ENCODE measurements around the gene PDIA3. TPM values are rescaled to one million over a fixed set of nuclear protein-coding genes. Genes with fewer than 3 reads are reported as not detected.
A peak's percentile ranks its signal among the peaks of the same experiment; 100 is the strongest.
"Not testable (repeated sequence)": the region's sequence is repeated elsewhere in the genome, so short reads cannot be mapped to it uniquely, and the experiment has no call there.

The PDIA3 gene
- total RNA-seq, 1 experiment from 2014 or later: 259 TPM

GRCh38 chr15:43776718-43777266 lies 30.6 kb downstream of the PDIA3 start, which contains the start of gene ELL3:
TSS of gene ELL3 (minus strand) at chr15:43776966. CDS start at chr15:43776901, 65 bp downstream.
- DNase-seq (ENCODE audit: low spot score): peak; percentile 41

GRCh38 chr15:43777267-43777914 lies 31.2 kb downstream of the PDIA3 start:
- peak; percentile 74 for DNase-seq (ENCODE audit: low spot score)

DNA sequence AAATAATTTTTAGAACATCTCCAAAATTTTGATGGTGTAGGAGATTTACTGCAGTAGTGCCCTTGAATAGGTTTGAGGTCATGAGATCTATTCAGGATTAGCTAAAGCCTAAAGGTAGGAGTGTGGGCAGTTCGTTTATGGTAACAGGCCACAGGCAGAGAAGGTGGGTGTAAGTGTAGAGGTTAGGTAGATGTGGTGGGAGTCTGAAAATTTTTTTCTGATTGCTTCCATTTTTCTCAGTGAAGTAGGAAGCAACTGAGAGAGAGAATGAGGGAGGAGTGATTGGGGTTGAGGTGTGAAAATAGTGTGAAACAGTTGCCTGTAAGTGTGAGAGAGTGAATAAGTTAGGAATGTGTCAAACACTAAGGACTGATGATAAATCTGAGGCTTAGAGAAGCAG lies 32.8 kb downstream of the PDIA3 start:
- DNase-seq (ENCODE audit: low spot score): no peak

DNA sequence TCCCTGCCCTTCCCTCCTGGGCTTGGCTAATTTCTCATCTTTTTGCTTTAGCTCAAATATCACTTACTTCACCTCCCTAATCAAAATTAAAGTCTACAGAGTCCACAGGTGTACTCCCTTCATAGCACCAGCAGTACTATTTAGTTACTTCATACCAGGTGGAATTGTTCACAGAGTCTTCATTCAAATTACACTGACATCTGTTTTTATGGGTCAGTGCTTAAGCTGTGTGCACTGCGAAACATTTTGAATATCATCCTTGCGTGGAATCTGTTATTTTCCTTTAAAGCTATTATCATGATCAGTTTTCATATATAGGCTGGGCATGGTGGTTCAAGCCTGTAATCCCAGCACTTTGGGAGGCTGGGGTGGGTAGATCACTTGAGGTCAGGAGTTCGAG lies 43.2 kb downstream of the PDIA3 start:
- DNase-seq (ENCODE audit: low spot score): no peak

DNA sequence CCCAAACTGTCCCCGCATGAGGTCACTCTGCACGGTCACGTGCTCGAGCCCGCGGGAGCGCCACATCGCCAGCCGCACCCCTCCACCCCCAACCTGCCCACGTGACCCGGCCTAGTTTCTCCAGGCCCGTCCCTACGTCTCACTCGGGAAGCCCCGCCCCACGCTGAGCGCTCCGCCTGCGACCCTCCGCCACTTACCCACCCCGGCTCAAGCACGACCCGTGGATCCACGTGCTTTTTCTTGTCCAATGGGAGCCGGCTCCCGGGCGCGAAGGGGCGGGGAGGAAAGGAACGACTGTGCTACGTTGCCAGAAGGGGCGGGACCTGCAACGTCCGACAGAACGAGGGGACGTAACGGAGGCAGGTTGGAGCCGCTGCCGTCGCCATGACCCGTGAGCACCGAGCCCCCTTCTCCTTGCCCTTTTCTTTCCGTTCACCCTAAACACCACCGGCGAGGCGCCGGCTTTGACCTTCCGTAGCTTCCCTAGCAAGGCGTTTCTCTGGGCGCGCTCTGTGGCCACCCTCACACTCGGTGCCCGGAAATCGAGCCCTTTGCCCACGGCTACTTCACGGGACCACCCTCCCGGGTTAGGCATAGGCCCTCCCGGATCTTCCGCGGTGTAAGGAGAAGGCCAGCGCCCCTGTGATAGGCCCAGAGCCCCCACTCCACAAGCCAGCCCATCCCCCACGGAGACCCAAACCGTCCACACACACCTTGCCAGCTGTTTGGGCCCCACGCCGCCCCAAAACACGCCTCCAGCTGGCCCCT lies 45.9 kb downstream of the PDIA3 start, which contains the start of gene SERF2:
Gene SERF2 (plus strand): TSS at position 328 of the 768 bp plus-strand sequence. CDS start 57 bp downstream, at position 385.
- peak; percentile 99 for DNase-seq (ENCODE audit: low spot score)

GRCh38 chr15:43792761-43793476 lies 46.7 kb downstream of the PDIA3 start:
- DNase-seq (ENCODE audit: low spot score): no peak

GRCh38 chr15:43793647-43794046 lies 47.4 kb downstream of the PDIA3 start:
- no peak for DNase-seq (ENCODE audit: low spot score)

DNA sequence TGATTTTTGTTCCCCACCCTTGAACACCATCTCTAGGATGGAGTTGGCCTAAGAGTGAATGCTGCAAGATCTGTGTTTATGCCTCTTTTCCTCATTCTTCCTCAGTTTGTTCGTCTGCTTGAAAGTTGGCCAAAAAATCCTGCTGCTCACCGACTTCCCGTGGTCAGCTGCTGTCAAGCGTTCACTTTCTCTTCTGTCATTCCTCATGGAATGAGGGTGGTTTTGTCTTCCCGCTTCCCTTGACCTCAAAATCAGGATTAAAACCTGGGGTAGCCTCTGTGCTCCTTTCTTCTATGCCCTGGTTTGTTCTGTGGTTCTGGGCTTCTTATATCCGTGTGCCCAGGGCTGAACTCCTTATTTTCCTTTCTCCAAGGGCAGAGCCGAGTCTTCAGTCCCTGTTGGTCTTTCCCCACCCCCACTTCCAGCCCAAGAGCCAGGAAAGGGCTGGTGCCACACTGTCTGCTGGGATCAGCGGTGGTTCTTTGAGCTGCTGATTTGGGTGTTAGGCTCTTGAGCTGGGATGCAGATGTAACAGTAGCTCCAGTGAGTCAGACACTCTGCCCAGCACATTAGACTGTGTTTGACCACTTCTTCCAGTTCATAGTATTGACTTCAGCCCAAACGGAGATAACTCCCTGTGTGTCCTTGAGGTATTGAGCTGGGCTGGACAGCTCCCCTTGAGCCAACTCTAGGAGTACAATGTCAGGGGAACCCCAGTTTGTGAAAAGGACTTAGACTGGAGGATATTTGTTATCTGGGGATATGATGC lies 48.2 kb downstream of the PDIA3 start:
- no peak for DNase-seq (ENCODE audit: low spot score)

GRCh38 chr15:43795197-43795596 lies 49.0 kb downstream of the PDIA3 start:
- no peak for DNase-seq (ENCODE audit: low spot score)

GRCh38 chr15:43795997-43796396 lies 49.8 kb downstream of the PDIA3 start:
- DNase-seq (ENCODE audit: low spot score): no peak

GRCh38 chr15:43796566-43796965 lies 50.3 kb downstream of the PDIA3 start:
- DNase-seq (ENCODE audit: low spot score): no peak

- no peak for DNase-seq (ENCODE audit: low spot score)
Measured at GRCh38 chr15:43799209-43799944, 53.1 kb downstream of the PDIA3 start.

DNA sequence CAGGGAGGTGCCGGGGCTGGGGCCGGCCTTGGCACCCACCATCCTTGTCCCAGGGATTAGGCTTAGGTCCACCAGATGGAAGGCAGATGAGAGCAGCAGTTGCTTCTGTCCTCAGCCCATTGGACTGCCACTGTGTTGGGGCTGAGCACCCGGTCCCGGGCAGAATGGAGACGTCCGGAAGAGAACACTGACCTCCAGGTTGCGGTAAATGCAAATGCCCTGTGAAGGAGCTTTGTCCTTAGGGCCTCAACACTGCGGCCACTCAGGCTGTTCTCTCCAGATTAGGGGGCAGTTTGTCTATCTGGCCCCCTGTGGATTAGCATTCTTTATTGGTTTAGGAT lies 53.7 kb downstream of the PDIA3 start, which contains the start of gene SERINC4:
Gene SERINC4 (minus strand): TSS at position 276 of the 341 bp plus-strand sequence. CDS start 234 bp downstream, at position 42.
- no peak for DNase-seq (ENCODE audit: low spot score)

- peak; percentile 82 for DNase-seq (ENCODE audit: low spot score)
Measured at GRCh38 chr15:43800286-43801141, 54.3 kb downstream of the PDIA3 start, which contains the start of gene HYPK. TSS of gene HYPK (plus strand) at chr15:43800599. CDS start at chr15:43800623, 24 bp downstream.

DNA sequence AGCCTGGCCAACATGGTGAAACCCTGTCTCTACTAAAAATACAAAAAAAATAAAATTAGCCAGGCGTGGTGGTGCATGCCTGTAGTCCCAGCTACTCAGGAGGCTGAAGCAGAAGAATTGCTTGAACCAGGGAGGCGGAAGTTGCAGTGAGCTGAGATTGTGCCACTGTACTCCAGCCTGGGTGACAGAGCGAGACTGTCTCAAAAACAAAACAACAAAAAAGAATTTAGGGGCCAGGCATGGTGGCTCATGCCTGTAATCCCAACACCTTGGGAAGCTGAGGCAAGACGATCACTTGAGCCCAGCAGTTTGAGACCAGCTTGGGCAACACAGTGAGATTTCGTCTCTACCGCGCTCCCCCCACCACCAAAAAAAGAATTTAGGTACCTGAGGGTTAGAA lies 56.4 kb downstream of the PDIA3 start:
- not testable (repeated sequence) for DNase-seq (ENCODE audit: low spot score)

- no peak for DNase-seq (ENCODE audit: low spot score)
Measured at GRCh38 chr15:43808435-43808950, 62.3 kb downstream of the PDIA3 start.

DNA sequence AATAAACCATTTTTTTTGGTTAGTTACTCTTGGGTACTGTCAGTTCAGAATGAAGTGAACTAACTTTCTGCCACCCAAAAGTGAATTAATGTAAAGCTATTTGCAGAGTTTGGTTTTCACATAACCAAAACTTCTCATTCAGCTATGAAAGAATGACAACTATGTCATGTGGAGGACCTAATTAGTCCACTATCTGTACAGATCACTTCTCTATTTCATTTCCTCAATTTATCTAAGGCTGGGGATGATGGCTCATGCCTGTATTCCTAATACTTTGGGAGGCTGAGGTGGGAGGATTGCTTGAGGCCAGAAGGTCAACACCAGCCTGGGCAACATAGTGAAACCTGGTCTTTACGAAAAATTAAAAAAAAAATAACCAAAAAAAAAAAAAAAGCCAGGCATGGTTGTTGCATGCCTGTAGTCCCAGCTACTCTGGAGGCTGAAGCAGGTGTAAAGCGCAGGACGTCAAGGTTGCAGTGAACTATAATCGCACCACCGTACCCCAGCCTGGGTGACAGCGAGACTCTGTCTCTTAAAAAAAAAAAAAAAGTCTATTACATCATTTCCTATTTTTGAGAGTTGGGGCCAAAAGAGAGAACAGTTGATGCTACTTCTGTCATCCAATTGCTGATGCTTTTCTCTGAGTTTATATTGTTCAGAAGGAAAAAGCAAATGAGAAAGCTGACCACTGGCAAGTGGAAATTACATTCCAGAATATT lies 62.9 kb downstream of the PDIA3 start:
- DNase-seq (ENCODE audit: low spot score): no peak

DNA sequence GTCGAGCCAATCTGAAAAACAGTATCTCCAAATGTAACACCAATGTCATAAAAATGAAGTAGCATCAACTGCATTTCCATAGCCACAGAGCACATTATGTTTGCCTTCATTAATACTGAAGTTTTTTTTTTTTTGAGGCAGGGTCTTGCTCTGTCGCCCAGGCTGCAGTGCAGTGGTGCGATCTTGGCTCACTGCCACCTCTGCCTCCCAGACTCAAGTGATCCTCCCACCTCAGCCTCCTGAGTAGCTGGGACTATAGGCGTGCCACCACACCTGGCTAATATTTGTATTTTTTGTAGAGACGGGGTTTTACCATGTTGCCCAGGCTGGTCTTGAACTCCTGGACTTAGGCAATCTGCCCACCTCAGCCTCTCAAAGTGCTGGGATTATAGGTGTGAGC lies 68.8 kb downstream of the PDIA3 start:
- not testable (repeated sequence) for DNase-seq (ENCODE audit: low spot score)

DNA sequence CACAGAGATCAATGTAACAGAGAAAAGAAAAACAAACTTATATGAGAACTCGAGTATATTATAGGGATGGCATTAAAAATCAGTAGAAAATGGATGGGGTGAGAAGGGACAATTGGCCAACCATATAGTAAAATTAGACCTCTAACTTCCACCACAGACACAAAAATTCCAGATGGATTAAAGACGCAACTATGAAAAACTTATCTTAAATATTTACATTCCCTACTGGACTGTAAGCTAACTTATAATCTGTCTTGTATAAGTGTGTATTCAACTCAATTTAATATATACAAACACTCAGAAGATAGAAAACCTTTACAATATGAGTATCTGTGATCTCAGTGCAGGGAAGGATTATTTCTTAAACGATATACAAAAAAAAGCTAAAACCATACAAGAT lies 75.3 kb downstream of the PDIA3 start:
- no peak for DNase-seq (ENCODE audit: low spot score)
